Measurements from ENCODE around the gene ZIC1. TPM values are rescaled to one million over a fixed set of nuclear protein-coding genes. Genes with fewer than 3 reads are reported as not detected.
A peak's percentile ranks its signal among the peaks of the same experiment; 100 is the strongest.

Gene ZIC1
- under 1 TPM in 3 of 7 donors, not detected in 4; 0.05 to 0.45 (median 0.18) TPM for total RNA-seq
- under 1 TPM in 1 of 2 donors, not detected in 1; 0.10 TPM for polyA plus RNA-seq
- long read RNA-seq, donor 1, result 0 reads
- long read RNA-seq, donor 2, full-length matches to known transcripts, result 11 of 11 reads
- long read RNA-seq, donor 2, partial matches to known transcripts, result 0 of 11 reads
- long read RNA-seq, donor 2, other reads (novel, unspliced or antisense), result 0 of 11 reads
- long read RNA-seq, donor 3, result 0 reads

GRCh38 chr3:147409143-147410115 is at the start of gene ZIC1:
TSS of gene ZIC1 (plus strand) at chr3:147409365. CDS start at chr3:147410113, 748 bp downstream.
- no peaks in the 10 kb centered on the region for H3K36me3 ChIP-seq
- DNase-seq, result no peak
- H3K4me1 ChIP-seq (ENCODE audit: insufficient read depth), result peaks cover 13% of the 10 kb centered on the region
- TF ChIP-seq CTCF (IDR thresholded peaks at IDR 0.05) (no peak), EP300 (IDR thresholded peaks at IDR 0.05) (no peak), POLR2A (IDR thresholded peaks at IDR 0.05) (no peak)
- H3K4me3 ChIP-seq, result peak within 1 kb of the TSS; percentile 10
- H3K27ac ChIP-seq, result no peak within 1 kb of the TSS
- intact Hi-C loops (cut with DNase I), result no loop called here
- H3K9me3 ChIP-seq, result peaks cover 0 to 4% of the 10 kb centered on the region in 2 donors
- WGBS, 3 donors, result 5 to 6% (median 6%) methylated on average over 73 to 80 of the region's 80 CpGs
- peaks cover 4% of the 10 kb centered on the region for H3K27me3 ChIP-seq

GRCh38 chr3:147360051-147360439 is 49.1 kb upstream of the ZIC1 start:
- Histone ChIP-seq H3K4me1 (ENCODE audit: insufficient read depth) (no peaks in the 10 kb centered on the region), H3K36me3 (no peaks in the 10 kb centered on the region), H3K27ac (no peak overlapping the region), H3K27me3 (no peaks in the 10 kb centered on the region), H3K9me3 (peaks cover 0 to 13% of the 10 kb centered on the region in 2 donors), H3K4me3 (no peak overlapping the region)
- TF ChIP-seq POLR2A (IDR thresholded peaks at IDR 0.05), result no peak
- 27 to 35% (median 27%) methylated on average over 5 of the region's 5 CpGs for WGBS, 3 donors
- no peak for DNase-seq
- intact Hi-C loops (cut with DNase I), result no loop called here

GRCh38 chr3:147360646-147361453 is 48.3 kb upstream of the ZIC1 start:
- Histone ChIP-seq H3K36me3 (no peaks in the 10 kb centered on the region), H3K27ac (no peak overlapping the region), H3K9me3 (peaks cover 0 to 13% of the 10 kb centered on the region in 2 donors), H3K4me1 (ENCODE audit: insufficient read depth) (no peaks in the 10 kb centered on the region), H3K4me3 (no peak overlapping the region), H3K27me3 (no peaks in the 10 kb centered on the region)
- 7 to 9% (median 8%) methylated on average over 21 of the region's 21 CpGs for WGBS, 3 donors
- intact Hi-C loops (cut with DNase I), result no loop called here
- DNase-seq, result no peak
- TF ChIP-seq EP300 (IDR thresholded peaks at IDR 0.05) (no peak), CTCF (IDR thresholded peaks at IDR 0.05) (no peak), POLR2A (IDR thresholded peaks at IDR 0.05) (no peak)

GRCh38 chr3:147361454-147362420 is 47.4 kb upstream of the ZIC1 start:
- Histone ChIP-seq H3K4me3 (no peak overlapping the region), H3K36me3 (no peaks in the 10 kb centered on the region), H3K27ac (no peak overlapping the region), H3K27me3 (no peaks in the 10 kb centered on the region), H3K9me3 (peaks cover 0 to 7% of the 10 kb centered on the region in 2 donors), H3K4me1 (ENCODE audit: insufficient read depth) (no peaks in the 10 kb centered on the region)
- TF ChIP-seq POLR2A (IDR thresholded peaks at IDR 0.05) (no peak), CTCF (IDR thresholded peaks at IDR 0.05) (no peak), EP300 (IDR thresholded peaks at IDR 0.05) (no peak)
- intact Hi-C loops (cut with DNase I), result no loop called here
- 10 to 14% (median 12%) methylated on average over 12 of the region's 12 CpGs for WGBS, 3 donors
- no peak for DNase-seq
